Amniotic stem cell (primary cell): ENCODE measurements around the gene LPAR1.

Experiments
- DNase-seq: peaks from one replicate; lab custom pipeline; 2025; lab: John Stamatoyannopoulos, UW

LPAR1 gene

DNA sequence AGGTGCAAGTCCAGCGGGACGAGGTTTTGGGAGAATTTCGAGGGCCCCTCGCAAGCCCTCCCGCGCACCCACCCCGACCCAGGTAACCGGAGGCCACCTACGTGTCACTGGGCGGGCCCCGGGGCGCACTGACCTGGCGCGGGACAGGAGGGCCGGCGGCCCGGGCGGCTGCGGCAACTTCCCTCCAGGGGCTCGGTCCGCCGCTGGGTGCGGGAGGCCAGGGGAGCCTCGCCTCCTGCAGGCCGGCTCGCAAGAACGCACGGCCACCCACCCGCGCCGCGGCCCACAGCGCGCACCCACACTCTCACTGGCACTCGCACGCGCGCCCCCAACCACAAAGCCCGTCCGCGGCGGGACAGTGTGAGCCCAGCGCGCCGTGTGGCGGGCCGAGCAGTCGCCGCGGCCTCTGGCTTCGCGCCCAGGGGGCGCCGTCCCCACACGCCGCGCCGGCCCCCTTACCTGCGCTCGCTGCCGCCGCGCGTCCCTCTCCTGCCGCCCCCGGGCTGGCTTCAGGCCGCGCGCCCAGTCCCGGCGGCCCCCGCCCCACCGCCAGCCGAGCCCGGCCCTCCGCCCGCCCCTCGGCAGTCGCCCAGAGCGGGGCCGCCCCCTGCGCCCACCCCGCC, 451 bp downstream of the LPAR1 start:
- DNase-seq: no peak

DNA sequence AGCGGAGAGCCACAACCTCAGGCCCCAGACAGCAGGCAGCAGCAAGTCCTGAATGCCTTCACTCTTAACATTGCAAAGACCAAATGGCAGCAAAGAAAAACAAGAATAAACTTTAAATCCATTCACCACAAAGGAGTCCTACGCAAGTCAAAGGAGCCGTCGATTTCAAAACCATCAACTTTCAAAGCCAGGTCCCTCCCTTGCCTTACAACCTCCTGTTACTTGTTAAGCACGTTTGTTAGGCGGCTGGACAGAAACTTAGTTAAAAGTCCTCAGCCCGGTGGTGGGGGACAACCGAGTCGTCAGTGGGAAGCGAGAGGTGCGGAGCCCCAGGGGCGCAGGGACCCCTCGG, 938 bp downstream of the LPAR1 start:
- DNase-seq: no peak

DNA sequence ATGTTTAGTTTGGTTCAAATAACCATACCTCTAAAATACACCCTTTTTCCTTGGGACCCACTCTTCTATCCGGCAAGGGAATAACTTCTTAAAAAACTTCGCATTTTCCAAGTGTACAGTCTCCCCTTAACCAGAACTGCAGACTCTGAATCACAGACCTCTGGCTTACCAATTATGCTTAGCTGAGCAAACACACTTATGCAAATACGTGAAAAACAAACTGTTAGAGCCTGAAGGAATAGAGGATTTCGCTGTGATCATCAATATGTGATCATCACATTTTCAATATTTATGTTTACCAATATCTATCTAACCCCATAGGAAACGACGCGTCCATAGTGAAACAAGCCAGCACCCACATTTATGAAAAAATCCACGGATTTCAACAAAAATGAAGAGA, 1.3 kb downstream of the LPAR1 start:
- no peak for DNase-seq

DNA sequence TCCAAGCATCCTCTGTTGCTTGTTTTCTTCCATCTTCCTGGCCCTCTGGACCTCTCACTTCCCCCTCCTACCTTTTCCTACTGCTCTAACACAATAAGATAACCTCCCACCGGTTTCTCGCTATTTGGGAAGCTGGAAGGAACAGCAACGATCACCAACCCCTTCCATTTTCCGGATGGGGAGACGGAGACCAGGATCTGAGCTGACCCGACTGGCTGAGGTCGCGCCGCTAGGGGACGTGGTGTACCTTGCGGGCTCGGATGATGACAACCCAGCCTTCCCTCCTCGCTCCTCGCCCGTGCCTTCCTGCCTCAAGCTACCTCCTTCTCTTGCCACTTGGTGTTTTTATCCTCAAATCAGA, 1.9 kb downstream of the LPAR1 start:
- DNase-seq: peak; percentile 76

DNA sequence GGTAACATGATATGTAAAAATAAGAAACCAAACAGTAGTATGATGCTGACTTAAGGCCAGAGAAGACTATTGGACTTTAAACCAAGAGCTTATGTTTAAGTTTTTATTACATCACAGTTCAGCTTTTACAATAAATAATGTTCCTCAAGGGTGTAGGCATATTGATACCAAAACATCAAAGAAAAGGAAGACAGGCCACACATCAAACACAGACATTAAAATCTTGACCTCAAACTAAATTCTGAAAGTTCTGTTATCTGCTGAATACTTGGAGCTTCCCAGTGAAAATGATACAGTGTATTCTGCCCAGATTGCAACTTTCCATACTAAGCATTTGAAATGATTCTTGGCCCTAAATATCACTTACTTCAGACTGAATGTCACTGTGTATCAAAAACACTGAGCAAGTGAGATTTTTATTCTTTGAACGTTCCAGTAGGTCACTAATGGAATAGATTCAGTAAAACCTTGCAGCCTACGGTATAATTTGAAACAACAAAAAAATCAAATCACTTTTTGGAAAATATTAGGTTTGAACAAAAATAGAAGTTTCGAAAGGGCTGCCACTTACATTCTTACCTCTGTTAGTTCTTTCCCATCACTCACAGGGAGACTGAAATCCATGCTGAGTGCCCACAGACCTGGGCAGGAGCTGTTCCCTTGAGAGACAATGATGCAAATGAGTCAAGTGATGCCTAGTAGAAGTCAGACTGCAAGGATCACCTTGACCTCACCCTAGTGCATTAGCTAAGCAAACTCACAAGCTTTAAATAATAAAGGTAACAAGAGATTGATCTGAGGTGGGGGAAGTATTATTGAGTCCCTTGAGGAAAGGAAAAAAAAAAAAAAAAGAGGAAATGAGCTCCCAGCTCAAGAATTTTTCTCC, 2.5 kb downstream of the LPAR1 start:
- no peak for DNase-seq

DNA sequence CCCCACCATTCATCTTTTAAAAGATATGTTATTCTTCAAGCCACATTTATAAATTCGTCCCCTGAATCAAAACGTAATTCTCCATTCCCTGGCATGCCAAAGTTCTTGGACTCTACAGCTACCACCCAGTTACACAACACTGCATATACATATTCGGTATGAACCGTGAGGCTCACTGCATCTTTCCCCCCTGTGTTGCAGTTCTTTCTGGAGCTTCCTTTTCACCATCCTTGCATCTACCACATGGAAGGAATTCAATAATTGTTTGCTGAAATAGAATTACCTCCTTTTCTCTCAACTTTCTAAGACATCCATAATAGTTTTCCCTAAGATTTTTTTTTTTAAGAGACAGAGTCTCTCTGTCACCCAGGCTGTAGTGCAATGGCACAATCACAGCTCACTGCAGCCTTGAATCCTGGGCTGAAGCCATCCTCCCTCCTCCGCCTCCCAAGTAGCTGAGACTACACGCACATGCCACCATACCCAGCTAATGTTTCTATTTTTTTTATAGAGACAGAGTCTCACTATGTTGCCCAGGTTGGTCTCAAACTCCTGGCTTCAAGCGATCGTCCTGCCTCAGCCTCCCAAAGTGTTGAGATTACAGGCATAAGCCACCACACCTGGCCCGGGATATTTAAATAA, 3.3 kb downstream of the LPAR1 start:
- DNase-seq: no peak

DNA sequence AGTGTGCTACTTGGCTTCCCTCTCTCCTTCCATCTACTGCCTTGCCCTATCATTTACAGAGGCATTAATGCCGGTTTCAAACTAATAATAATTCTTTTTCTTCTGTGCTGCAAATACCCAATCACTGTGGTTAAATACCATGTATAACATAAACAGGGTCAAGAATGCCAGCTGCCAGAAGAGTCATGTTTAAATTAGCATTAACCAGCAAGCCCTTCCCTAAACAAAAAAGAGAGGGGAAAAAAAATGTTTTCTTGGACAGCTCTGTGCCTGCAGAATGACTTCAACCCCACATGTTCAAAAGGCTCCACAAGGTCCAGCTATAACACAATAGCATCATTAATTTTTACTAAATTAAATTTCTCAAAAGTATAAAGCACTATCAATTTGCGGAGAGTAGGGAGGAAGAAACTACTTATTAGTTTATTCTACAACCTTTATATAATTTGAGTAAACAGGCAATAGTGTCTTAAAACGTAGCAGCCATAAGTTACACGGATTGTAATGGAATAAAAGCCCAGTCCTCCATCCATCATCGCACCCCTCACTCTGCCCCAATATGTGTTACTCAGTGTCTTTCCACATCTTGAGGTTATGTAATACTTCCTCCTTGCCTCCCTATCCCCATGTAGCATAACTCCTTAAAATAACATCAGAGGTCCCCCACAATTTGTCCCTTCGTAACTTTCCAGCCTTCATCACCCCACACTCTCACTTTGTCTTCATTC, 3.9 kb downstream of the LPAR1 start:
- DNase-seq: no peak

DNA sequence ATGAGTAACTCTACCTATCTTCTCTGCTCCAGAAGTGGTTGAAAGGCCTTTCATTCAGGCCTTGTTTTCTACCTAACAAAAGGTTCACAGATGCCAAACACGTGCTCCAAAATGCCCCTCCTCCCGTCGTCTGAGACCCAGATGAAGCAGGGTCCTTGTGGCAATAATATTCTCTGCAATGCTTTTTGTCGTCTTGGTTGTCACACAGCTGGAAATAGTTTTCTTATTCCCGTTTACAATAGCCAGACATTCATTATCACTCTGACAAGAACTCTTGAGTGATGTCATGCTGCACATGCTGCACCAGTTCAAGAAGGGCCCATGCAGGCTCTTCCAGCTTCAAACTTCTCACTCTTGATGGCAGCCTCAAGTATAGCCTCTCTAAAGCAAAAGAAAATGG, 7.8 kb downstream of the LPAR1 start:
- DNase-seq: no peak

DNA sequence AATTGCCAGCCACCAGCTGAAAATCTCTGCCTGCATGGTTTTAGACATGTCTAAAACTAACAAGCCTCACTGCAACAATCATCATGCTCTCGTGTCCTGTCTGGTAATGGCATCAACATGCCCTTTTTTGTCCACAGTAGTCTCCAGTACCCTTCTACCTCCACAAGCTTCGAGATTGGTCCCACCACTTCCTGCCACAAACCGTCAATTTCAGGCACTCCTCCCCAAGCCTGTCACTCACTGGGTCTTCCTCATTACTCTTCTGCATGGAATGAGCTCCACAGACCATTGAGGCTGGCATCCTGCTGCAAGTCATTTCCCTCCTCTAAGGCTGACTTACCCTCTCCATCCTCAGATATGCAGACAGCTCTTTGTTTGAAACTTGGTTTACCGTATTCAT, 9.0 kb downstream of the LPAR1 start:
- DNase-seq: no peak

DNA sequence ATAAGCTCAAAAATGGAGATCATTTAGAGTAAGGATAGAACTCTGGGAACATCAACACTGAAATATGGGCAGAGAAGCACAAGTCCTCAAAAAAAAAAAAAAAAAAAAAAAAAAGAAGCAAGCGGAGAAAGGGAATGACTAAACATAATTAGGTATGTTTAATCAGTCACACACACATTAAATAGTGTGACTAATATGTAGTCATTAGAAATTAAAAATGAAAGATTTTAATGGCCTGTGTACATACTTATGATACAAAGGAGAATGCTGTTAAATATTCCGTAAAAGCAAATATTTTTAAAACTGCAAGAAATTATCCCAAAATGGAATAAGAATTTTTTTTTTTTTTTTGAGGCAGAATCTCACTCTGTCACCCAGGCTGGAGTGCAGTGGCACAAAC, 10.5 kb downstream of the LPAR1 start:
- no peak for DNase-seq

DNA sequence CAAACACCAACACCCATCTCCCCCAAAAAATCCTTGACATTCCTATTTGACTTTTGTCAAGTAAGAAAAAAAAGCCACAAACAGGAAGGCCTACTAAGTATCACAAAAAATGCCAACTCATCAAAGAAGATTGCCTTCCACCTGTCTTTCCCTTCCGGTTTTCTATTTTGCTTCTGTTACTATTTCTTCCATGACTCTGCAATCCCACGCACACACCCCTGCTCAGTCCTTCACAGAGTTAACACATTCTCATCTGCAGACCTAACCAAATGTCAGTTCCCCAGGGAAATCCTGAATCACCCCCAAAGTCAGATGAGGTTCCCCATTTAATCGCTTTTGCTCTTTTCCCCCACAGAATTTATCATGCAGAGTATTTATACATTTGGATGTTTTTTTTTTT, 15.1 kb downstream of the LPAR1 start:
- no peak for DNase-seq

DNA sequence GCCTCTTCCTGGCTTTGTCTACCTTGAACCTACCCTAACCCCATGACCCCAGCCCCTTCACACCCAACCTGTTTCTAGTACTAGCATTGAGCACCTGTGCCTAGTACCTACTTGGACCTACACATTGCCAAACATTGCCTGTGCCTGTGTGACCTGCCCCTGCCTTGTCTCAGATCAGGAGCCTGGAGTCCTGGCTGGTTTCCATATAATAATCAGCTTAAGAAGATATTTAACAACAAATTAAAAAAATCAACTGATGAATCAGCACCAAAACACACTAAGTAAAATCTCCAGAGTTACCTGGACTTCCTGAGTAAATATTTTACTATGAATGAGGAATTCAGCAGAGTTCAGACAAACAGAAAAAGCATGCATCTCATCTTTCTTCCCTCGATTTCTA, 17.7 kb downstream of the LPAR1 start:
- DNase-seq: no peak

DNA sequence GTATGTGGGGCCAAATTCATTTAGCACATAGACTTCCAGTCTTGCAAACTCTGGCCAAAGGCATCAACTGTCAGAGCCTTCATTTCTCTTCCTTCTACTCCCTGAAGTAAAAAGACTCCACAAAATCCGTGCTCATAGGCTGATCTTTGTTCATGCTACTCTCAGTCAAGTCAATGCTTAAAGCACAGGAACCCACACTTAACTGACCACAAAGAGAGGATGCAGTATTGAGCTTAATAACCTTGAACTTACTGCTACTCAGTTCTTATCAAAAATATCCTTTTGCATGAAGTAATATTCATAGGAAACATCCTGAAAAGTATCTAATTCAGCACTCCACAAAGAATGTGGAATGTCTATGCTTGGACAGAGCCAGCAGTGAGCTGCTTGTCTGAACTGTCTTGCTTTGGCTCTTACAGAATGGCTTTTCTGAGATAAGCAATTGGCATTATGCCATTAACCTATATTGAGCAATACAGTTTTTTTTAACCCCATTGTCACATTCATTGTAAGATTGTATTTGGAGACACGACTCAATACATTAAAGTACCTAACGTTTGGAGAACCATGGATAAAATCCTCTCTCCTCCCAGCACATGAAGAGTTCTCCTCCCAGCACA, 21.7 kb downstream of the LPAR1 start:
- DNase-seq: no peak

DNA sequence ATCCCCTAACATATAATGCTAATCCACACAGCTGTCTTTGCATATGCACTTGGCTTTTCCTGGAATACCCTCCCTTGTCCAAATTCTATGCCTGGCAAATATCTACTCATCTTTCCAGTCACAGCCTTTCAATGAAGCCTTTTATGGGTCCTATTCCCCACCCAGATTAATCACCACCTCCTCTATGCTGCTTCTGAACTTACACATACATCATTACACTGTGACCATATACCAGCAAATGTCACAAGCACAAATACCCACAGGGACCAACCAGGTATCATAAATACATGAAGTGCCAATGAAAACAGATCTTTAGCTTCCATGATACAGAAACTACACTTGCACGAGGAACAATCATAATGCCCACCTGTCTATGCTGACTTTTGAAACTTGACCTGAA, 22.3 kb downstream of the LPAR1 start:
- no peak for DNase-seq

DNA sequence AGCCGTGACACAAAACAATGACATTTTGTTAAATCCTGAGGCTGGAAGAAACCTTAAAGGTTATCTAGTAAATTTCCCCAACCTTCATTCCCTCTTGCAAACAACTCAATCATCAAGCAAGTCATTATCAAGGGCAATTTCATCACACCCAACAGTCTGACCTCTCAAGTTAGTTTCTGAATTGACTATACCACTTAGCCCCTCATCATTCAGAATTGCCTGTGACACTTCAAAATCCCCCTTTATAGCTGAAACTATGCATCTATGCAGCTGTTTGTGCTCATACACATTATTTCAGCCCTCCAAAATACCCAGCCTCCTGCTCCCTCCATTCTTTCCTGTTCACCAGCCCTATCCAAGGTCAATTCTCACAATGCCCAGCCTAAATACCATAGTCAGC, 24.6 kb downstream of the LPAR1 start:
- DNase-seq: no peak

DNA sequence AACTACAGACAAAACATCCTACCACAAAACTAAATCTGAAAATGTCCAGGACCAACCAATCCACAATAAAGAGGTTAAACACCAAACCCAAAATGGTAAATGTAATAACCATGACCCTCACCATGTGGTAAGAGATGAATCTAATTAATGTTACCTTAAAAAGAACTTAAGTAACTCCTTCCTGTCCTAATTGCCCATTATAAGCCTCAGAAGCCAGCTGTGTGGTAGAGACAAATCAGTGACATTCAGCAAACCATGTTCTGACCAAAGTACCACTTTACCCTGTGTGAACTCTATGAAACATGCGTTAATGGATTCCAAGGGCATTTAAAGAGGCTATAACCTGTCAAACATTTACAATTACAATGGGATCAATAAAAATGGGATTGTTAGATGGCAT, 25.0 kb downstream of the LPAR1 start:
- DNase-seq: no peak

DNA sequence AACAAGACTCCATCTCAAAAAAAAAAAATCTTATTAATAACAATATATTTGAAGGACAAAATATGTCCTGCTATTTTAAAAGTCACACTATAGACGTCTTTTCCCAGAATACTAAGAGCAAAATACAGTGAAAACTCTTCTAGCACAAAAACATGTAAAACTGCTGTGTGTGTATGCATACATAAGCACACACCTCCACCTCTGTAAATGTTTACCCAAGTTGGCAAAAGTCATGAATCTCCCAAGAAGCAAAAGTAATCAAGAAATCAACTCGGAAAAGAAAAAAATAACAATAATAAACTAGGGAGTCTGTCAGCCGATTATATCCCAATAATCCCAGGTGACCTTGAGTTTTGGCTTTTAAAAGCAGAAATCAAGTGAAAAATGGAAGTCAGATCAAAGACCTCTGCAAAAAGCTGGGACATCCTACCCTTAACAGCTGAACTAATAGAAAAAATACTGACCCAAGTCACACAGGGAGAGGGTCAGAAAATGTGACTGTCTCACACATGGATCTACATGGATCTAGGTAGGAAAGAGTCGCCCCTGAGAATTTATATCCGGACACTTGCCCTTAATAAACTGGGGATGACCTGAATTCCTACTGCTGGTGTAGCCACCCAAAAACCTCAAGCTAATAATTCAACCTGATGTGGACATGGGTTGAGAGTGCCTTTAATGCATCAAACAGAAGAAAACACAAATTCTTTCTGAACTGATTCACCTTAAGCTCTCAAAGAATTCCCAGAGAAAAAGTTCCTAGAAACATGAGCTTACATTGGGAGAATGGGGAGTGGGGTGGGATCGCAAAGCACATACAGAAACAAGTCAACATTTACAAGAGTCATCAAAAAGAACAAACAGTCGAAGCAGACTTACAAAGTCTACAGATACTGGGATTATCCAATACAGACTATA, 29.9 kb downstream of the LPAR1 start:
- DNase-seq: no peak

DNA sequence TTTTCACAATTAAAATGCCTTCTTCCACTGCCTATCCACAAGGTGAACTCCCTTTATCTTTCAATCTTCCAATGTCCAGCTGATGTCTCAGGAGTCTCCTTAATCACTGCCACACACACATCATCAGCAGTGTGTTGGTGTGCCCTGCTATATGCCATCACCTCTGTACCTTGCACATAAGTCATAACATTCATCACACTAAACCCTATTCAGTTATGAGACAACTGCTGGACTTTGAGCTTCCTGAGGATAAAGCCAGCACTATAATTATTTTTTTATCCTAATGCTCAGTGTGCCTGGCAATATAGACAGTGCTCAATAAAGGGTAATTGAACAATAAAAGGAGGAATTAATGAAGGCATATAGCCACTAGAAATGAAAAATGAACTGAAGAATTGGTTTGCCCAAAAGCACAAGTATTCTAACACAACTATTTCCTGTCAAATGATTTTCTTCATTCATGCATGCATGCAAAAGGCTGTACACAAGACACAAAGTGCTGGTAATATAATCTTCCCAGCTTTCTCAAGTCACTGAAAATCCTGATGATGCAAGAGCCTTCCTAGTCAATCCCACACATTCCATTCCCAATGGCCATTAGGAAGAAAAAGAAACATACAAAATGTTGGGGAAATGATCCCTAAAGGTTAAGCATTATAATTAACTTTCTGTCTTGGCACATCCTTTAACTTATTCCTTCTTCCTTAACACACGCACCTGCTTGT, 32.4 kb downstream of the LPAR1 start:
- DNase-seq: no peak

DNA sequence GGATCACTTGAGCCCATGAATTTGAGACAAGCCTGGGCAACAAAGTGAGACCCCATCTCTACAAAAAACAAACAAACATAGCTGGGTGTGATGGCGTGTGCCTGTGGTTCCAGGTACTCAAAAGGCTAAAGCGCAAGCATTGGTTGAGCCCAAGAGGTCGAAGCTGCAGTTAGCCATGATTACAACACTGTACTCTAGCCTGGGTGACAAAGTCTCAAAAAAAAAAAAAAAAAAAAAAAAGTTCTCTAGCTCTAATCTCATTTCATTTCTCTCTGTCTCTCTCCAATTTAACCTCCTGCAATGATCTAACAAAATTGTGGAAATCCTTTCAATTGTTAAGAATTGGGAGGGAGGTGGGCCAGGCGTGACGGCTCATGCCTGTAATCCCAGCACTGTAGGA, 33.3 kb downstream of the LPAR1 start:
- DNase-seq: no peak

DNA sequence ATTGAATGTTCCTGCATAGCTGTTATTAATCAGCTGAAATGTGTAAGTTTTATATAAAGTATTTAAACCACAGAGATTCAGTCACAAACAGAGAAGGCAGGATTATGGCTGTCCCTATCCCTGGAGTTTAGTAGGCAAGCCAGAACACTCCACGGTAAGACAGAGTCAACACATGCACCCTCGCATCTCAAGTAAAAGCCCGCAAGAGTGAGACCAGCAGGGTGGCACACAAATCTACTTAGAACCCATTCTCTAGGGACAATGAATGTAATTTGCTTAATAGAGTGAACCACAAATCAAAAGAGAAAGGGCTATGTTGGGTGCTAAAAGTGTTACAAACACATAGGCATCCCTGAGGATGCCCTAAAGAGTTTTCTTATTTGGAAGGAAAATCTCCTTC, 35.1 kb downstream of the LPAR1 start:
- no peak for DNase-seq

DNA sequence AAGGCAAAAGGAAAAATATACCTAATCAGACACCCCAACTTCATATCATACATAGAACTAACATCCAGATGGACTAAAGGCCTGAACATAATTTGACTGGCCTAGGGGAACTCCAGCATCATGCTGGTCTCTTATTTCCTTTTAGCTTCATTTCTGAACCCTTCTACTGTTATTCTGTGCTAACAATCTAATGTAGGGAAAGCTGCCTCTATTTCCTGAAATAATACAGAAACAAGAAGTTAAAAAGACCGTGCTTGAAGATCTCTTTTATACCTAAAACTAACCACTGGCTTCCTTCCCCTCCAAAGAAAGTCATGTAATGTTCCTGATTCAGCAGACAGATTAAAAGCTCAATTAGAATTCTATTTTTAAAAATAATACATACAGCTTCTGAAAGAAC, 36.7 kb downstream of the LPAR1 start:
- DNase-seq: no peak
